Renal cortical epithelial cell (primary cell): ENCODE results near the gene NEIL3. TPM values are rescaled to one million over a fixed set of nuclear protein-coding genes. Genes with fewer than 3 reads are reported as not detected.
A peak's percentile ranks its signal among the peaks of the same experiment; 100 is the strongest.
"Not testable (repeated sequence)": the region's sequence is repeated elsewhere in the genome, so short reads cannot be mapped to it uniquely, and the experiment has no call there.

Source experiments
- DNase-seq: peaks from one replicate; pipeline ENCODE4 v3.0.0-alpha.2; 2011; ENCODE audit warnings: low read depth
- total RNA-seq: library from RNA; depleted of rRNA; stranded (reverse); fragments of >200 nt; gene quantifications from 2 replicates; pipeline ENCODE4 v1.2.3, GENCODE V29; 2014

NEIL3 gene
- total RNA-seq, 1 donor from 2014 or later: 0.60 TPM

GRCh38 chr4:177302371-177303100 lies 7.1 kb upstream of the NEIL3 start:
- DNase-seq: no peak

- DNase-seq: no peak
These were observed 5.6 kb upstream of the NEIL3 start for GRCh38 chr4:177304094-177304493.

GRCh38 chr4:177304864-177305263 lies 4.8 kb upstream of the NEIL3 start:
- DNase-seq: not testable (repeated sequence)

GRCh38 chr4:177308125-177308524 lies 1.5 kb upstream of the NEIL3 start:
- DNase-seq: peak; percentile 99

- no peak for DNase-seq
These were observed 690 bp upstream of the NEIL3 start for GRCh38 chr4:177308847-177309521.

- DNase-seq: no peak
These were observed 1.9 kb downstream of the NEIL3 start for GRCh38 chr4:177311589-177311988.

GRCh38 chr4:177313263-177313662 lies 3.6 kb downstream of the NEIL3 start:
- DNase-seq: no peak

GRCh38 chr4:177315767-177316464 lies 6.2 kb downstream of the NEIL3 start:
- no peak for DNase-seq

- no peak for DNase-seq
These were observed 11.0 kb downstream of the NEIL3 start for GRCh38 chr4:177320721-177321120.

GRCh38 chr4:177321647-177322046 lies 12.0 kb downstream of the NEIL3 start:
- no peak for DNase-seq

GRCh38 chr4:177322266-177322665 lies 12.6 kb downstream of the NEIL3 start:
- no peak for DNase-seq

GRCh38 chr4:177322881-177323280 lies 13.2 kb downstream of the NEIL3 start:
- no peak for DNase-seq

- no peak for DNase-seq
These were observed 13.7 kb downstream of the NEIL3 start for GRCh38 chr4:177323416-177323815.

GRCh38 chr4:177332119-177332518 lies 22.4 kb downstream of the NEIL3 start:
- no peak for DNase-seq

GRCh38 chr4:177339477-177340374 lies 30.1 kb downstream of the NEIL3 start:
- peak; percentile 57 for DNase-seq

- no peak for DNase-seq
These were observed 38.7 kb downstream of the NEIL3 start for GRCh38 chr4:177348348-177348747.

- no peak for DNase-seq
These were observed 39.5 kb downstream of the NEIL3 start for GRCh38 chr4:177349191-177349590.

- DNase-seq: no peak
These were observed 42.1 kb downstream of the NEIL3 start for GRCh38 chr4:177351622-177352244.

GRCh38 chr4:177356206-177356605 lies 46.5 kb downstream of the NEIL3 start:
- DNase-seq: no peak

- DNase-seq: no peak
These were observed 47.2 kb downstream of the NEIL3 start for GRCh38 chr4:177356921-177357320.

- DNase-seq: peak; percentile 11
These were observed 57.7 kb downstream of the NEIL3 start for GRCh38 chr4:177367336-177367735.
